Measurements from ENCODE around the gene TTC6. TPM values are rescaled to one million over a fixed set of nuclear protein-coding genes. Genes with fewer than 3 reads are reported as not detected.
A peak's percentile ranks its signal among the peaks of the same experiment; 100 is the strongest.

Gene TTC6
- total RNA-seq, 1 donor = under 0.01 TPM

DNA sequence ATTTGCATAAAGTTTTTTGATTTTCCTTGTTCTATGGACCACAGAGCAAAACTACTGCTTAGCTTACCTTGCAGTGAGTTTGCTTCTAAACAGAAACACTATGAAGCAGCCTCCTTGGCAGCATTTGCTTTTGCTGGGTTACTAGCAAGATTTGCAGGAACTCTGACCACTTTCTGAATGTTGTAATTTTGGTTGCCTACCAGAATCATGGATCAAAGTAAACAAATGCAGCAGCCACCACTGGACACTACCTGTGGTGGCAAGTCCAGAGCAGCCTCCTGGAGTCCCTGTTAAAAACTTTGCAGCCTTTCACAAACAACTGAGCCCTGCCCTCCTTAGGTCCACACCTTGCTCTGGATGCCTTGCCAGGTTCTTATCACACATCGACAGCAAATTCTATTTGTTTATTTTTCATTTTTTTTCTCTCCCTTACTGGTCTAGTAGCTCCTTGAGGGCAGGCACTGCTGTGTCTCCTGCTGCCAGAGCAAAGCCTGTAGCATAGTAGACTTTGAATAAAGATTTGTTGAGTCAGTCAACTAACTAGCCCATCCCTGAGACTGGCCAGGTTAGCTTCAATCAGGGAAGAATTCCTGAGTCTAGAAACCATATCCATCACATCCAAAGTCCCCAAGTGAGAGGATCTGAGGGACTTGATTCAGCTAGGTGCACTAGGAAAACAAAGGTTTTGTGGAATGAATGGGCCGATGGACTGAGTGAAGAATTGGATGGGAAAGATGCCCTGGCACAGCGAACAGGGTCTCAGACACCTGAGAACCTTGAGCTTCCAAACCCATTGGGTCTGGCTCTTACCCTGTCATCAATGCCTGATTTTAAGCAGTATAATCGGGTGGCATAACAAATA is 5.7 kb downstream of the TTC6 start:
- Histone ChIP-seq H3K9me3 (ENCODE audit: low read depth, low read length) (no peaks in the 10 kb centered on the region), H4K20me1 (ENCODE audit: insufficient read depth, low read length) (no peaks in the 10 kb centered on the region), H3K4me2 (ENCODE audit: insufficient read depth, low read length) (no peak overlapping the region), H3K4me3 (ENCODE audit: insufficient read depth, low read length) (no peak overlapping the region), H3K36me3 (ENCODE audit: insufficient read depth, low read length) (no peaks in the 10 kb centered on the region), H3K27ac (ENCODE audit: low read depth, low read length) (no peak overlapping the region), H3K27me3 (ENCODE audit: insufficient read depth, low read length) (peaks cover 88% of the 10 kb centered on the region), H3K79me2 (ENCODE audit: insufficient read depth, low read length) (no peaks in the 10 kb centered on the region), H3K4me1 (ENCODE audit: insufficient read depth, low read length) (no peaks in the 10 kb centered on the region), H2AFZ (ENCODE audit: low read length) (no peak overlapping the region)
- TF ChIP-seq CTCF (IDR thresholded peaks at IDR 0.05; ENCODE audit: extremely low read depth, low read depth, low read length) = no peak
- no peak for DNase-seq (ENCODE audit: insufficient read length, low spot score, missing footprints)

DNA sequence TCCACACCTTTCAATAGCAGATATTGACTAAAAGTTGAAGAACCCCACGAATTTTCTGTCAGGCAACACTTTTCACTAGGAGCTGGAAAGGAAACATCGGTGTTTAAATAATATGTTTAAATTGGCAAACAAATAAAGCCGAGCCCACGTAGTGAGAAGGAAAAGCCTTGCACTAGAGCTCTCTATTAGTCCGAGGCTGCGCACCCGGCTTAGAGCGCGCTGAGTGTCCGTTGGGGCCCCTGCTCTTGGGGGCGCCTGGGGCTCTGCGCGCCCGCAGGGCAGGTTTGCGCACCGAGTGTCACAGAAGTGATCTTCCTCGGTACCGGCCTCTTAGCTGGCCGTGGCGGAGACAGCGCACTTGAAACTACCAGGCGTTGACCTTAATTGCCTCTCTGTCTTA is 6.4 kb downstream of the TTC6 start:
- H3K36me3 ChIP-seq (ENCODE audit: insufficient read depth, low read length) = no peaks in the 10 kb centered on the region
- H3K9me3 ChIP-seq (ENCODE audit: low read depth, low read length) = no peaks in the 10 kb centered on the region
- H3K4me2 ChIP-seq (ENCODE audit: insufficient read depth, low read length) = no peak overlapping the region
- H4K20me1 ChIP-seq (ENCODE audit: insufficient read depth, low read length) = no peaks in the 10 kb centered on the region
- no peaks in the 10 kb centered on the region for H3K79me2 ChIP-seq (ENCODE audit: insufficient read depth, low read length)
- H3K4me1 ChIP-seq (ENCODE audit: insufficient read depth, low read length) = no peaks in the 10 kb centered on the region
- no peak for TF ChIP-seq CTCF (IDR thresholded peaks at IDR 0.05; ENCODE audit: extremely low read depth, low read depth, low read length)
- H3K27ac ChIP-seq (ENCODE audit: low read depth, low read length) = no peak overlapping the region
- H2AFZ ChIP-seq (ENCODE audit: low read length) = no peak overlapping the region
- peaks cover 80% of the 10 kb centered on the region for H3K27me3 ChIP-seq (ENCODE audit: insufficient read depth, low read length)
- H3K4me3 ChIP-seq (ENCODE audit: insufficient read depth, low read length) = no peak overlapping the region
- peak; percentile 83 for DNase-seq (ENCODE audit: insufficient read length, low spot score, missing footprints)

DNA sequence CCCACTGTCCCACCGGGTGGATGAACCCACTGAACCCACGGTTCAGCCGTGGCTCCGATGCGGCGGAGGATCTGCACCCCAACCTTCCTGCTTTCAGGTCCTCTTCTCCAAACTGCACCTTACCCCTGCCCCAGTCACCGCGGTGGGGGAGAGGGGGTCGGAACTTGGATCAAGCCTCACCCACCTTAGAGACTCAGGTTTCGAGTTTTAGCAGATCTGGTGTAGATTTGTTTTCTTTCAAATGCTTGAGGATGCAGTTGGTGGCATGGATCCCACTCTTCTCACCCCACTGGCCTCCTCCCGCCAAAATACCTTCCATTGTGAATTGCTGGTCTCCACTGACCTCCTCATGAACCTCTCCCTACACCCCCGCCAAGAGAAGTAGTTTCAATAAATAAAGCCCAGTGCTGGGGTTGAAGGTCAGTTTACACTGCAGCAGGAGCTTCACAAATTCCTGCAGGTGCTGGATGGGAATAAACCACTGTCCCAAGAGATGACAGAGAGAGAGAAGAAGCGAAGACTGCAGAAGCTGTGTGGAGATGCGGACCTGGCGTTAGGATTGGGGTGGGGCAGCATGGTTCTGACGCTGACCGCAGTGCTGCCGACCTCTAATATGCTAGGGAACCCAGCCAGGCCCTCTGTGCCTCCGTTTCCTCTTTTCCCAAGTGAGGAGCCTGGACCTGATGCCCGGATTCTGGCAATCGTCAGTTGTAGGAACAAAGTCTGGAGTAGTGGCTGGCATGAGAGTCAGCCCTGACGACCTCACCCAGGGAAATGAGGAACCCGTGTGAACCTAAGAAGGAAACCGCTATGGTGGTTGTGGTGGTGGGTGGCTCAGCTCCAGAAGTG is 7.4 kb downstream of the TTC6 start:
- Histone ChIP-seq H3K27me3 (ENCODE audit: insufficient read depth, low read length) (peaks cover 71% of the 10 kb centered on the region), H2AFZ (ENCODE audit: low read length) (no peak overlapping the region), H4K20me1 (ENCODE audit: insufficient read depth, low read length) (no peaks in the 10 kb centered on the region), H3K9me3 (ENCODE audit: low read depth, low read length) (no peaks in the 10 kb centered on the region), H3K79me2 (ENCODE audit: insufficient read depth, low read length) (no peaks in the 10 kb centered on the region), H3K4me3 (ENCODE audit: insufficient read depth, low read length) (no peak overlapping the region), H3K27ac (ENCODE audit: low read depth, low read length) (no peak overlapping the region), H3K4me1 (ENCODE audit: insufficient read depth, low read length) (no peaks in the 10 kb centered on the region), H3K36me3 (ENCODE audit: insufficient read depth, low read length) (no peaks in the 10 kb centered on the region), H3K4me2 (ENCODE audit: insufficient read depth, low read length) (no peak overlapping the region)
- no peak for TF ChIP-seq CTCF (IDR thresholded peaks at IDR 0.05; ENCODE audit: extremely low read depth, low read depth, low read length)
- DNase-seq (ENCODE audit: insufficient read length, low spot score, missing footprints) = peak; percentile 54
